NCI-H2227 (cell line): ENCODE measurements around the gene MRPL32.

Source experiments
- DNase-seq: peaks from one replicate; lab custom pipeline; 2025; ENCODE audit not compliant: unreplicated experiment; lab: John Stamatoyannopoulos, UW

The MRPL32 gene

GRCh38 chr7:42964849-42965805, 33.0 kb downstream of the MRPL32 start:
- DNase-seq: no peak

- no peak for DNase-seq
Measured at GRCh38 chr7:42967391-42967790, 35.2 kb downstream of the MRPL32 start.

- peak; percentile 67 for DNase-seq
Measured at GRCh38 chr7:42972699-42973500, 40.7 kb downstream of the MRPL32 start.

- DNase-seq: no peak
Measured at GRCh38 chr7:42976371-42976770, 44.2 kb downstream of the MRPL32 start.

GRCh38 chr7:42978496-42978895, 46.3 kb downstream of the MRPL32 start:
- no peak for DNase-seq

GRCh38 chr7:42980084-42980483, 47.9 kb downstream of the MRPL32 start:
- DNase-seq: no peak

- DNase-seq: no peak
Measured at GRCh38 chr7:42980514-42980913, 48.3 kb downstream of the MRPL32 start.

GRCh38 chr7:42981601-42982000, 49.4 kb downstream of the MRPL32 start:
- DNase-seq: peak; percentile 73

GRCh38 chr7:42982604-42983115, 50.5 kb downstream of the MRPL32 start:
- no peak for DNase-seq

GRCh38 chr7:42984137-42984536, 52.0 kb downstream of the MRPL32 start:
- DNase-seq: no peak

- no peak for DNase-seq
Measured at GRCh38 chr7:42986213-42986612, 54.0 kb downstream of the MRPL32 start.

- DNase-seq: no peak
Measured at GRCh38 chr7:42986781-42987248, 54.6 kb downstream of the MRPL32 start.
